Retinal pigment epithelial cell (primary cell): ENCODE measurements around the gene MDM4.

Experiments used
- DNase-seq: peaks from one replicate; pipeline ENCODE4 v3.0.0-alpha.2; 2010; ENCODE audit warnings: low read depth
- H3K4me3 ChIP-seq: 2 replicates; pipeline ENCODE4 v1.5.1; 2011; ENCODE audit warnings: mild to moderate bottlenecking, low read length, control low read depth, moderate library complexity
- CTCF ChIP-seq: conservative IDR thresholded peaks from 2 replicates; pipeline ENCODE4 v1.5.1; 2011; ENCODE audit warnings: low read depth, low read length, control low read depth, inconsistent platforms

The MDM4 gene

DNA sequence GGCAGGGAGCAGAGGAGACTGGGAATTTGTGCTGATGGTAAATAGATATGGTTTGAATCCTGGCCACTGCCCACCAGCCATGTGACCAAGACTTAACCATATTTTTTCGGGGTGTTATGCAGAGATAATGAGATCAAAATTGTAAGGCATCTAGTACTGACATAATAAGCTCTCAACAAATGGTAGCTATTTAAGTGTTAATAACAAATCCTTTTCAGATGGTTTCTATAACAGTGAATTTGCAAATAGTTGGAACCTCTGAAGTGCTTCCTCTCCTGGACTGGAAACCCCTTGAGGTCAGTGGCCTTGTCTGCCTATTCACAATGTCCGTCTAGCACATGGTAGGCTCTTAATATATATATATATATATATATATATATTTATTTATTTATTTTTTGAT is 64.7 kb downstream of the MDM4 start:
- DNase-seq: no peak
- TF ChIP-seq CTCF: no peak
- no peak overlapping the region for H3K4me3 ChIP-seq

GRCh38 chr1:204581759-204582158 is 65.6 kb downstream of the MDM4 start:
- TF ChIP-seq CTCF: no peak
- no peak for DNase-seq
- no peak overlapping the region for H3K4me3 ChIP-seq

- H3K4me3 ChIP-seq: no peak overlapping the region
- no peak for DNase-seq
- no peak for TF ChIP-seq CTCF
These were observed 67.9 kb downstream of the MDM4 start for GRCh38 chr1:204583909-204584632.

- H3K4me3 ChIP-seq: no peak overlapping the region
- no peak for DNase-seq
- TF ChIP-seq CTCF: no peak
These were observed 68.6 kb downstream of the MDM4 start for GRCh38 chr1:204584699-204585372.

- no peak for DNase-seq
- no peak overlapping the region for H3K4me3 ChIP-seq
- TF ChIP-seq CTCF: no peak
These were observed 71.4 kb downstream of the MDM4 start for GRCh38 chr1:204587621-204588020.

DNA sequence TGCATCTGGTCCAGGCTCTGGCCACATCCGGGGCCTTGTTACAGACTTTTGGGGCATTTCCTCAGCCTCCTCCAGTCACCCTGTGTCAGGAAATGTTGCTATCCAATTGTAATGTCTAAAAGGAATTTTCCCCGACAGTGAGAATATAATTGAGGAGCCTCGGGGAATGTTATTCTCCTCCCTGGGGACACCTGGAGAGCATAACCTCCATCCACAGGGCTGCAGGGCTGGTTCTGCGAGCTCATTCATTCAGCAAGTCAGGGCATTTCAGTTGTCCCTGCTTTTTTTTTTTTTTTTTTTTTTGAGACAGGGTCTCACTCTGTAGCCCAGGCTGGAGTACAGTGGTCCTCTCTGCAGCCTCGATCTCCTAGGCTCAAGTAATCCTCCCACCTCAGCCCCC is 72.6 kb downstream of the MDM4 start:
- TF ChIP-seq CTCF: no peak
- DNase-seq: no peak
- H3K4me3 ChIP-seq: no peak overlapping the region

- DNase-seq: no peak
- TF ChIP-seq CTCF: no peak
- H3K4me3 ChIP-seq: no peak overlapping the region
These were observed 73.3 kb downstream of the MDM4 start for GRCh38 chr1:204589409-204590038.
